ENCODE results near the gene KCTD3.

KCTD3 gene

DNA sequence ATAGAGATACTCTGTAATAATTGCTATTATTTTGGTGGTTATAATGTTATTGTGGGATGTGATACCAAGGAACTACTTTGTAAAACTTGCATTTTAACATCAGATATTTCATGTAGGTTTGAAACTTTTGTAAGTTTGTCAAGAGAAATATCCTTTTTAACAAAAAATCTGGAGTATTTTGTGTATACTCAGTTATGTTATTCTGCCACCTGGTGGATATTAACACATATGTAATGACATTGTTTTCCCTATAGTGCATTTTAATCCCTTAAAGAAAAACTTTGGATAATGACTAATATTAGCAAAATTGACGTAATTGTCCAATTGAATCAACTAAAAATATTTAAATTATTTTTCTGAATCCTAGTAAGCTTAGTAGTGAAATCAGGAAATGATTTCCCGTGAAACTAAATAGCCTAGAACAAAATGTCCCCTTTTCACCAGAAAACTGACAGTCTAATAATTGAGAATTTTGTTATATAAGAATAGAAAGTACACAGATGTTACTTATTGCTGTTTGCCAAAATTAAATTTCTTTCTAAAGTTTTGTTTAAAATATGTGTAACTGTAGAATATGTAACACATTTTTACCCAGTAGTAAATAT lies 39.6 kb downstream of the KCTD3 start:
- no peak for DNase-seq

DNA sequence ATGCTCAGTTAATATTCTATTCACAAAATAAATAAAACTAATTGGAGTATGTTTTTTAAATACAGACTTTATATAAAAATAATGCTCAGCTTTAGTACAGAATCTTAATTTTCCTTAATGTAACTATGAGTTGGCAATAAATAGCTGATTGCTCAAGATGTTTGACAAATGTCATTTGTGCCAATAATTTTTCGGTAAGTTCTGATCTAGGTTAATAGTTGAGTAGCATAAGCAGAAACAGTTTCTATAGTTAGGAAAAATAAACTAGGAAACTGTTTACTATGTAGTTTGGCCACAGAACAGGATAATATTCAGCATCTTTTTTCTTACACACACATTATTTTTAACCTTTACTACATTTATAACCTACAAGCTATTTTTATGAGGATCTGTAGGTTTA lies 40.3 kb downstream of the KCTD3 start:
- DNase-seq: no peak

GRCh38 chr1:215608646-215609045 lies 41.5 kb downstream of the KCTD3 start:
- DNase-seq: no peak

DNA sequence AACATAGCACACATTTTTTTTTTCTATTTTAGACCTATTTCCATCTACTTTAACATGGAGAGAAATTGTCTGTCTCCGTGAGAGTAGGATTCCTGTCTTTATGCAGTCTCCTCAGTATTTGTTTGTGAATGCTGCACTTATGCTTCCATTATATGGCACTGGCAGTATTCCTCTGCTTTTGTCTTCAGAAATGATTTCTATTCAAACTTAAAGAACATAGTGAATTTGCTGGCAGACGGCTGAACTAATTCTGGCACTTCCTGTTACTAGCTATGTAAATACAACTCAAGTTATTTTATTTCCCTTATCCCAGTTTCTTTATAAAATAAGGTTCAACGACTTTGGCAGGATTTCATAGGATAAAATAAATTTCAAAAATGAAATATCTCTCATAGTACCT lies 45.3 kb downstream of the KCTD3 start:
- DNase-seq: no peak

DNA sequence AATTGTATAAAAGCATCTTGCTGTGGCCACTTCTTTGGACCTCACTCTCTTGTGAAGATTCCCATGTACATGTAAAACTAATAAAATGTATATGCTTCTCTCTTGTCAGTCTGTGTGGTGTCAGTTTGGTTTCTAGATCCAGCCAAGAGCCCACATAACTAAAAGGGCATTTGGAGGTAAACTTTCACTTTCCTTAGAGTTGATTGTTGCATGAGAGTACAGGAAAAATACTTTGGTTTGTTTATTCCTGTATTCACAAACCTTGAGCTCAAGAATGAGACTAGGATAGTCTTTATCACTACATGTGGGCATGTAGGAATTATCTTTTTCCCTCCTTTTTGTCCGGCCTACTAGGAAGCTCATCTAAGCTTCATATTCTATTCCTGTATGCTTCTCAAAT lies 50.9 kb downstream of the KCTD3 start:
- DNase-seq: no peak

- DNase-seq: no peak
Observed at GRCh38 chr1:215623162-215623561, 56.1 kb downstream of the KCTD3 start.

DNA sequence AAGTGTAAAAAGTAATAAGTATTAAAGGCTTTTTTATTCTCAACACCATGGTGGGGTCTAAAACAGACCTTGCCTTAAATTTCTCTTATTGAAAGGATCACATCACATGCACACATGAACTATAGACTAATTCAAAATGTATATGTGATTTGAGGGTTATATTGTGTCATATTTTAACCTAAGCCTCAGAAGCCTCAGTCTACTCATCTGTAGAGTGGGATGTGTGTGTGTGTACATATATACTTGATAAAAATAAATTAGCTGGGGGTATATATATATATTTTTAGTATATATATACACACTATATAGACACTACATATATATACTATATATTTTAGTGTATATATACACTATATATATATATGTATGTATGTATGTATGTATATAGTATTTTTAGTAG lies 58.8 kb downstream of the KCTD3 start:
- no peak for DNase-seq

DNA sequence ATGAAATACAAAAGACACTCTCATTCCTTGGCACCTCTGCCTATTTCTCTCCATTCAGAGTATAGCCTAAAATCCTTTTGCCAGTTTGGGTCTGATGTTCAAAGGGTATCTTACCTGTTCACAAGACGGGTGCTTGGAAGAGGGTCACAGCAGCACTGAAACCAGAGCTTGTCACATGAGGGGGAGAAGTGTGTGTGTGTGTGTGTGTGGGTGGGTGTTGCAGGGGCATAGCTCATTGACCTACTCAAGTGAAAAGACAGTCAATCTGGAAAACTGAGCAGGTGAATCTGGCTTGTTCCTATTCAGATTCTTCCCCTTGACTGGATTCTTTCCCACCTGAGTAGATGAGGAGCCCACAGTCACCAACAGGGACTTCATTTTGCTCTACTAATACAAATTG lies 63.9 kb downstream of the KCTD3 start:
- DNase-seq: no peak

- no peak for DNase-seq
Observed at GRCh38 chr1:215631489-215631888, 64.4 kb downstream of the KCTD3 start.

- no peak for DNase-seq
Observed at GRCh38 chr1:215635827-215636226, 68.7 kb downstream of the KCTD3 start.

DNA sequence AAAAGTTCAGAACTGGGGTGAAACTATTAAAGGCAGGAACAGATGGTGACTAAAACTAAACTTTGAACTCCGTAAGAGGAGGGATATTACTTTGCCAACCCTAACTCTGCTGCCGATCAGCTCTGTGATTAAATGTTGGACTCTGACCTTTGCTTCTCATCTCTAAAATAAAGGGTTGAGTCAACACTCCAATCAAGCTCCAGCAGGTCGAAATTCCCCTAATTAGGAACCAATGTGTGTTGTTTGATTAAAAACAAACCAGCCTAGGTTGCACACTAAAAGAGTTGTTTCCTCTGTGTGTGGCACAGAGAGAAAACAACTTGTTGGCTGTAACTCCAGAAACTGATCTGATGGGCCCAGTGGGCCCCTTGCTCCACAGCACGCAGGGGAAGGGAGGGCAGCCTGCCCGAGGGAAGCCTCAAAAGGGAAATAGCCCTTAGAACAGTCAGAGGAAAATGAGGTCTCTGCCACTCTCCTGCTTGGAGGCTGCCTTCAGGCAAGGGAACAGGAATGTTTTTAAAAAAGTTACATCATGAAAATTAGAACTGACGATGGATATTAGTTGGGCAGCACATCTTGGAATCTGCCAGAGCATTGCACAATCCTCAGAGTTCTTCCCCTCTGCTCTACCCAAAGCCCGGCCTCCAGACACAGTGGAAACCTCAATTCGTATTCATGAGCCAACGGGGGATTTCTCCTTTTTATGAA lies 69.3 kb downstream of the KCTD3 start:
- no peak for DNase-seq

- no peak for DNase-seq
Observed at GRCh38 chr1:215637041-215637573, 70.0 kb downstream of the KCTD3 start.

DNA sequence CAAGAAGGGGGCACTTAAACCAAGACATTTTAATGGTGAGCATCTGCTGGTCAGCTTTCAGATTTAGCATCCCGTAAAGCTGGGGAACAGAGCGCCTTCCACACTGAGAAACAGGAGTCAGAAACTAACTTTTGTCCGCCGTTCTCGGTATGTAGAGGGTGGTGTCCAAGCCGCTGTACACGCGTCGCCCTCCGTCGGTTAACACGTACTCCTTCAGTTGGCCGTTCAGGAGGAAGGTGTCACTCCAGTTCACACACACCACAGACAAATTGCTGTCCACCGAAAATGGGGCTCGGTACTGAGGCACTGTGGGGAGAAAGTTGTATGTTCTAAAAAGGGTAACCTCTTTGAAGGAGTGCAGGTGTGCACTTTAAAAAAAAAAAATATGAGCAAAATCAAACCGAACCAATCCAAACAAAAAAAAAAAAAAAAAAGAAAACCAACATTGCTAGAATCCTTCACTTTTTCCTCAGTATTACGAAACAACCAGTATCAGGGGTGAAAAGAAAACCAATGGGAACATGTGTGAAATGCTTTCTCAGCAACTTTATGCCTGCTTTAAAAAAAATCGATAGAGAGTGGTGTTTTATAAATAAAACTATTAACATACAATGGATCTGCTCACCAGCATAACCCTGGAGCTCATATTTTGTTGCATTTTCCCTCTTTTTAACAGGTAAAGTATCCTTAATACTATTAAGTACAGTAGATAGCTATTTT lies 73.5 kb downstream of the KCTD3 start:
- DNase-seq: no peak

DNA sequence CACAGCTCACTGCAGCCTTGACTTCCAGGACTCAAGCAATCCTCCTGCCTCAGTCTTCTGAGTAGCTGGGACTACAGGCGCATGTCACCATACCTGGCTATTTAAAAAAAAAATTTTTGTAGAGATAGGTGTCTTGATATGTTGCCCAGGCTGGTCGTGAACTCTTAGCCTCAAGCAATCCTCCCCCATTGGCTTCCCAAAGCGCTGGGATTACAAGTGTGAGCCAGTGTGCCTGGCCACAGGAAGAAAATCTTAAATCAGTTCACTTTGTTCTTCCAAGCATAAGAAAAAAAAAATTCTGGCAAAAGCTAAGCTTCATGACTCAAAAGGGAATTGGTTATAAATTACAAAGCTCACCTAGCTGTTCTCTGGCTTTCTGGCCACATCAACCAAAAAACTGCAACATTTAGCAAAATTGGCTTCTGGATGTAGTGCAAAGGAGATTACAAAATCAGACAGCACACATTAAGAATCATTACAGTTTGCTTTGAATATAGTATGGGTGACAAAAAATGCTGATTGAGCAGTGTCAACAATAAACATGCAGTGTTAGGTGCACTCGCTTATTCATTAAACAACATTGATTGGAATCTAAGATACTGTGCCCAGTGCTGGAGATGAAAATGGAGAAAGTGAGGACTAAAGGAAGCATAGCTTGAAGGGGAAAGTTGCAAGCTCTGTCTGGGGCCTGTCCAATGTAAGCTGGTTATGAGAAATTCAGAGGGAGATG lies 76.7 kb downstream of the KCTD3 start:
- DNase-seq: no peak

- no peak for DNase-seq
Observed at GRCh38 chr1:215645182-215645581, 78.1 kb downstream of the KCTD3 start.

GRCh38 chr1:215645861-215646260 lies 78.8 kb downstream of the KCTD3 start:
- DNase-seq: no peak

DNA sequence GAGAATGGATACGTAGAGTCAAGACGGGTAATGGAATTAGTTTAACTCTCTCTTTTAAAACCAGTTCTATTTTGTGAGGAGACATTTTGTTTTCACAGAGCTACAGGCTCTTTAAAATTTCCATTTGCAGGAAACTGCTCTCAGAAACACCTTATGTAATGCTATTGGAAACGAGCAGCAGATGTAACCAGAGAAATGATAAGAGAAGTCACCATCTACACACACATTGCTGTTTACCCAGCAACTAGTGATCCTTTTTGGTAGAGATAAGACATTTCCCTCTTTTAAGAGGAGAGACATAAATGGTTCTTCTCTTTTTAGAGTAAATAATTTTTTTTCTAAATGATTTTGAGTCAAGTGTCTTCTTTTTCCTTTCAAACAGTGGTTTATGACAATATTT lies 80.6 kb downstream of the KCTD3 start:
- no peak for DNase-seq

- no peak for DNase-seq
Observed at GRCh38 chr1:215648957-215649356, 81.9 kb downstream of the KCTD3 start.

DNA sequence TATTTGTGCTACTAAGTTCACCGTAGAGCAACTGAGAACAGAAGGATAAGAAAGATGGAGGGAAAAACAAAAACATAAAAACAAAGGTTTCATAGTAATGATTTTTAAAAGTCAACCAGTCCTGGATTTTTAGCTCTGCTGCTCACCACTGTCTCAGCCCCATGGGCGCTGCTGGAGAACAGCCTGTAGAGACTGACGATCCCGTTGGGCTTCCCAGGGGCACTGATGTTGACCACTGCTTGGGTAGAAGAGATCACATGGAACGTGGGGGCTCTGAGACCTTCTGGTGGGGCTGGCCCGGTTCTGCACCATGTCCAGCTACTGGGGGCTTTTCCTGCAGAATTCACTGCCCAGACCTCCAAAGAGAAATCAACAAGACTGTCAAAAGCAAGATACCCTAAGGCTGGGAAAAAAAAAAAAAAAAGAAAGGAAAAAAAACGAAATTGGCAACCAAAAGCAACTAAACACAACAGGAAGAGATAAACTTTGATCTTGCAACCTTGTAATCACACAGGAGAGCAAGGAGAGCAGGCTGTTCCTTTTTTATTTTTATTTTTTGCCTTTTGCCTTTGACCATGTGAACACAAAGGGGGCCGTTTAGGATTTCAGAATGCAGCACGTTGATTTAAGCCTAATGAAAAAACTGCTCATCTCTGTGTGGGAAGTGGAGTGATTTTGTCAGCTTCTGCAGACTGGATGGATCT lies 83.5 kb downstream of the KCTD3 start:
- no peak for DNase-seq

- no peak for DNase-seq
Observed at GRCh38 chr1:215651867-215652266, 84.8 kb downstream of the KCTD3 start.

- DNase-seq: no peak
Observed at GRCh38 chr1:215652371-215652770, 85.3 kb downstream of the KCTD3 start.

GRCh38 chr1:215657047-215657446 lies 89.9 kb downstream of the KCTD3 start:
- no peak for DNase-seq

GRCh38 chr1:215660259-215660658 lies 93.2 kb downstream of the KCTD3 start:
- no peak for DNase-seq

Measured in T-helper 9 cell (primary cell).